ENCODE results near the gene IL16. TPM values are rescaled to one million over a fixed set of nuclear protein-coding genes. Genes with fewer than 3 reads are reported as not detected.

IL16 gene
- polyA plus RNA-seq, 1 donor from 2014 or later = not detected

DNA sequence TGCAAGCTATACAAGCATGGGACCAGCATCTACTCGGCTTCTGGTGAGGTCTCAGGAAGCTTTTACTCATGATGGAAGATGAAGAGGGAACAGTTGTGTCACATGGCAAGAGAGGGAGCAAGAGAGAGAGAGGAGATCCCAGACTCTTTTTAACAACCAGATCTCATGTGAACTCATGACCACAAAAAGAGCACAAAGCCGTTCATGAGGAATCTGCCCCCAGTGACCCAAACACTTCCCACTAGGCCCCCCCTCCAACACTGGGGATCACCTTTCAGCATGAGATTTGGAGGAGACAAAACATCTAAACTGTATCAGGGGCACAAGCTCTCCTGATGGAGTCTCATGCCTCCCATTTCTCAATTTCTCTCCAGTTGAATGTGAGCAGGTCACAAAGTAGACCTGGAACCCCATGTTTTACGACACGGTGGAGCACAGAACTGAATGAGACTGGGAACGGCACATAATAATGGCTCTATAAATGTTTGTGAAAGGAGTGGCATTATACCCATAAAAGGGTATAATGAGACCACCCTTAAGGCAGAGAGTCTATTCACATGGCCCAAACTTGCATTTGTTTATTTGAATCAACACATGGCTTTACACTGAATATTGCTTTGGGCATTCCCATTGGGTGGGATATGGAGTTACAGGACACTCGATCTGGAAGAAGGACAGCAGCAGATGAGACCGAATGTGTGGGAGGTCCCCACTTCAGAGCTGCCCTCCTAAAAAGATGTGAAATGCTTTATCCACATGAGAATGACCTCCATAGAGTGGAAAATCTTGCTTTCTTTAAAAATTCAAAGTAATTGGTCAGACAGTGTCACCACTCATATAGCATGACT is 38.8 kb downstream of the IL16 start:
- Histone ChIP-seq H3K9ac (ENCODE audit: low read length) (no peak overlapping the region), H4K20me1 (ENCODE audit: insufficient read depth) (no peaks in the 10 kb centered on the region), H3K27me3 (ENCODE audit: insufficient read depth, low read depth, low read length) (no peaks in the 10 kb centered on the region), H3K9me2 (ENCODE audit: insufficient read depth, low read length) (no peaks in the 10 kb centered on the region), H3K4me3 (ENCODE audit: low read length) (no peak overlapping the region), H2AFZ (ENCODE audit: low read depth, low read length) (no peak overlapping the region), H3K27ac (ENCODE audit: low read length) (no peak overlapping the region), H3K36me3 (ENCODE audit: insufficient read depth, low read length) (no peaks in the 10 kb centered on the region), H3K9me3 (ENCODE audit: low read length) (no peaks in the 10 kb centered on the region), H3K79me2 (replicated peaks; ENCODE audit: insufficient read depth, low read length) (no peaks in the 10 kb centered on the region), H3F3A (ENCODE audit: insufficient read depth, low read length, poor library complexity, severe bottlenecking) (no peaks in the 10 kb centered on the region), H3K4me2 (ENCODE audit: low read length) (no peak overlapping the region)
- TF ChIP-seq EZH2 (IDR thresholded peaks at IDR 0.05; ENCODE audit: borderline replicate concordance, insufficient read depth, low read length, poor library complexity, severe bottlenecking) = no peak
- TF ChIP-seq RAD21 (conservative IDR thresholded peaks at IDR 0.05) = no peak
- no peak for TF ChIP-seq MXI1 (conservative IDR thresholded peaks at IDR 0.05; ENCODE audit: poor library complexity, severe bottlenecking)
- TF ChIP-seq TAF1 (IDR thresholded peaks at IDR 0.05; ENCODE audit: low read depth) = no peak
- no peak for TF ChIP-seq SMC3 (conservative IDR thresholded peaks at IDR 0.05; ENCODE audit: poor library complexity)
- TF ChIP-seq, protein P1, sequence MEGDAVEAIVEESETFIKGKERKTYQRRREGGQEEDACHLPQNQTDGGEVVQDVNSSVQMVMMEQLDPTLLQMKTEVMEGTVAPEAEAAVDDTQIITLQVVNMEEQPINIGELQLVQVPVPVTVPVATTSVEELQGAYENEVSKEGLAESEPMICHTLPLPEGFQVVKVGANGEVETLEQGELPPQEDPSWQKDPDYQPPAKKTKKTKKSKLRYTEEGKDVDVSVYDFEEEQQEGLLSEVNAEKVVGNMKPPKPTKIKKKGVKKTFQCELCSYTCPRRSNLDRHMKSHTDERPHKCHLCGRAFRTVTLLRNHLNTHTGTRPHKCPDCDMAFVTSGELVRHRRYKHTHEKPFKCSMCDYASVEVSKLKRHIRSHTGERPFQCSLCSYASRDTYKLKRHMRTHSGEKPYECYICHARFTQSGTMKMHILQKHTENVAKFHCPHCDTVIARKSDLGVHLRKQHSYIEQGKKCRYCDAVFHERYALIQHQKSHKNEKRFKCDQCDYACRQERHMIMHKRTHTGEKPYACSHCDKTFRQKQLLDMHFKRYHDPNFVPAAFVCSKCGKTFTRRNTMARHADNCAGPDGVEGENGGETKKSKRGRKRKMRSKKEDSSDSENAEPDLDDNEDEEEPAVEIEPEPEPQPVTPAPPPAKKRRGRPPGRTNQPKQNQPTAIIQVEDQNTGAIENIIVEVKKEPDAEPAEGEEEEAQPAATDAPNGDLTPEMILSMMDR (IDR thresholded peaks at IDR 0.05; ENCODE audit: poor library complexity, severe bottlenecking) = no peak
- no peak for TF ChIP-seq EP300 (conservative IDR thresholded peaks at IDR 0.05; ENCODE audit: poor library complexity, severe bottlenecking)
- TF ChIP-seq POLR2AphosphoS5 (IDR thresholded peaks at IDR 0.05) = no peak
- TF ChIP-seq, protein P2, sequence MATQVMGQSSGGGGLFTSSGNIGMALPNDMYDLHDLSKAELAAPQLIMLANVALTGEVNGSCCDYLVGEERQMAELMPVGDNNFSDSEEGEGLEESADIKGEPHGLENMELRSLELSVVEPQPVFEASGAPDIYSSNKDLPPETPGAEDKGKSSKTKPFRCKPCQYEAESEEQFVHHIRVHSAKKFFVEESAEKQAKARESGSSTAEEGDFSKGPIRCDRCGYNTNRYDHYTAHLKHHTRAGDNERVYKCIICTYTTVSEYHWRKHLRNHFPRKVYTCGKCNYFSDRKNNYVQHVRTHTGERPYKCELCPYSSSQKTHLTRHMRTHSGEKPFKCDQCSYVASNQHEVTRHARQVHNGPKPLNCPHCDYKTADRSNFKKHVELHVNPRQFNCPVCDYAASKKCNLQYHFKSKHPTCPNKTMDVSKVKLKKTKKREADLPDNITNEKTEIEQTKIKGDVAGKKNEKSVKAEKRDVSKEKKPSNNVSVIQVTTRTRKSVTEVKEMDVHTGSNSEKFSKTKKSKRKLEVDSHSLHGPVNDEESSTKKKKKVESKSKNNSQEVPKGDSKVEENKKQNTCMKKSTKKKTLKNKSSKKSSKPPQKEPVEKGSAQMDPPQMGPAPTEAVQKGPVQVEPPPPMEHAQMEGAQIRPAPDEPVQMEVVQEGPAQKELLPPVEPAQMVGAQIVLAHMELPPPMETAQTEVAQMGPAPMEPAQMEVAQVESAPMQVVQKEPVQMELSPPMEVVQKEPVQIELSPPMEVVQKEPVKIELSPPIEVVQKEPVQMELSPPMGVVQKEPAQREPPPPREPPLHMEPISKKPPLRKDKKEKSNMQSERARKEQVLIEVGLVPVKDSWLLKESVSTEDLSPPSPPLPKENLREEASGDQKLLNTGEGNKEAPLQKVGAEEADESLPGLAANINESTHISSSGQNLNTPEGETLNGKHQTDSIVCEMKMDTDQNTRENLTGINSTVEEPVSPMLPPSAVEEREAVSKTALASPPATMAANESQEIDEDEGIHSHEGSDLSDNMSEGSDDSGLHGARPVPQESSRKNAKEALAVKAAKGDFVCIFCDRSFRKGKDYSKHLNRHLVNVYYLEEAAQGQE (IDR thresholded peaks at IDR 0.05; ENCODE audit: borderline replicate concordance) = no peak

DNA sequence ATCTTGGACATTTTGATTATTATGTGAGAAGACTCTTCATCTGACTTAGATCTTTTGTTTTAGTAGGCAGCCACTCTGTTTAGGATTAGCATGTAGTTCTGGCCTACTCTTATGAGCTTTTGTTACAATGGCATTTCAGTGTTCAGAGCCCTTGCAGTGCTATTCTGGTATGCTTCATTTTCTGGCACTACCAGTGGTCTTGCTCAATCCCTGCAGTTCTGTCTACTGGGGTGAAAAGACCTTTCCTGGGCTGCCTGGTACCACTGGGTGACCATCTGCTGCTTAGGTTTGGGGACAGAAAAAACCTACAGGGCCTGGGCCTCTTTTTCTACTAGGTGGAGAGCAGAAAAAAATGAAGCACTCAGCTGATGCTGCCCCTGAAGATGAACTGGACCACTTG is 42.5 kb downstream of the IL16 start:
- Histone ChIP-seq H3K4me3 (ENCODE audit: low read length) (no peak overlapping the region), H2AFZ (ENCODE audit: low read depth, low read length) (no peak overlapping the region), H3K9me2 (ENCODE audit: insufficient read depth, low read length) (no peaks in the 10 kb centered on the region), H3F3A (ENCODE audit: insufficient read depth, low read length, poor library complexity, severe bottlenecking) (no peaks in the 10 kb centered on the region), H3K9me3 (ENCODE audit: low read length) (no peaks in the 10 kb centered on the region), H3K9ac (ENCODE audit: low read length) (no peak overlapping the region), H3K36me3 (ENCODE audit: insufficient read depth, low read length) (no peaks in the 10 kb centered on the region), H3K27ac (ENCODE audit: low read length) (no peak overlapping the region), H3K4me2 (ENCODE audit: low read length) (no peak overlapping the region), H4K20me1 (ENCODE audit: insufficient read depth) (no peaks in the 10 kb centered on the region), H3K27me3 (ENCODE audit: insufficient read depth, low read depth, low read length) (no peaks in the 10 kb centered on the region), H3K79me2 (replicated peaks; ENCODE audit: insufficient read depth, low read length) (no peaks in the 10 kb centered on the region)
- TF ChIP-seq EP300 (conservative IDR thresholded peaks at IDR 0.05; ENCODE audit: poor library complexity, severe bottlenecking) (no peak), MXI1 (conservative IDR thresholded peaks at IDR 0.05; ENCODE audit: poor library complexity, severe bottlenecking) (no peak), EZH2 (IDR thresholded peaks at IDR 0.05; ENCODE audit: borderline replicate concordance, insufficient read depth, low read length, poor library complexity, severe bottlenecking) (no peak), SMC3 (conservative IDR thresholded peaks at IDR 0.05; ENCODE audit: poor library complexity) (no peak), TAF1 (IDR thresholded peaks at IDR 0.05; ENCODE audit: low read depth) (no peak), RAD21 (conservative IDR thresholded peaks at IDR 0.05) (no peak), POLR2AphosphoS5 (IDR thresholded peaks at IDR 0.05) (no peak)
- TF ChIP-seq, protein P2 (IDR thresholded peaks at IDR 0.05; ENCODE audit: borderline replicate concordance) = no peak
- TF ChIP-seq, protein P1 (IDR thresholded peaks at IDR 0.05; ENCODE audit: poor library complexity, severe bottlenecking) = no peak

Measured in neural cell (in vitro differentiated cells).